H9 (cell line): ENCODE measurements around the gene NAB2. TPM values are rescaled to one million over a fixed set of nuclear protein-coding genes. Genes with fewer than 3 reads are reported as not detected.

Source experiments
- DNase-seq: peaks from one replicate; pipeline ENCODE4 v3.0.0-alpha.2; 2017
- H2AFZ ChIP-seq: one replicate; pipeline ENCODE4 v1.6.1; 2013; ENCODE audit warnings: mild to moderate bottlenecking, low read length, control low read depth, moderate library complexity
- H2AK5ac ChIP-seq: 2 replicates; pipeline ENCODE4 v1.6.1; 2013; ENCODE audit warnings: low read length, control low read depth, mixed read lengths; ENCODE audit not compliant: insufficient read length
- H2BK120ac ChIP-seq: one replicate; pipeline ENCODE4 v1.6.1; 2013; ENCODE audit warnings: low read depth, mild to moderate bottlenecking, low read length, control low read depth, inconsistent platforms; ENCODE audit not compliant: poor library complexity, severe bottlenecking
- H2BK12ac ChIP-seq: 2 replicates; pipeline ENCODE4 v1.6.1; 2013; ENCODE audit warnings: low read length, control low read depth, mixed read lengths, low read depth; ENCODE audit not compliant: insufficient read length
- H2BK15ac ChIP-seq: 2 replicates; pipeline ENCODE4 v1.6.1; 2013; ENCODE audit warnings: low read depth, low read length, control low read depth
- H2BK20ac ChIP-seq: one replicate; pipeline ENCODE4 v1.6.1; 2013; ENCODE audit warnings: low read depth, mild to moderate bottlenecking, low read length, control low read depth, inconsistent platforms; ENCODE audit not compliant: poor library complexity, severe bottlenecking
- H2BK5ac ChIP-seq: 2 replicates; pipeline ENCODE4 v1.6.1; 2013; ENCODE audit warnings: low read length, control low read depth, mixed read lengths; ENCODE audit not compliant: insufficient read length
- H3K14ac ChIP-seq: 2 replicates; pipeline ENCODE4 v1.6.1; 2013; ENCODE audit warnings: low read length, control low read depth; ENCODE audit not compliant: insufficient read depth
- H3K18ac ChIP-seq: 2 replicates; pipeline ENCODE4 v1.6.1; 2013; ENCODE audit warnings: low read depth, mild to moderate bottlenecking, mixed read lengths, low read length, control low read depth; ENCODE audit not compliant: insufficient read length
- H3K23ac ChIP-seq: 2 replicates; pipeline ENCODE4 v1.6.1; 2013; ENCODE audit warnings: low read length, control low read depth, mixed read lengths, low read depth; ENCODE audit not compliant: insufficient read length
- H3K23me2 ChIP-seq: 2 replicates; pipeline ENCODE4 v1.6.1; 2013; ENCODE audit warnings: low read depth, mild to moderate bottlenecking, mixed read lengths, low read length, control low read depth; ENCODE audit not compliant: insufficient read length, poor library complexity, severe bottlenecking
- H3K27ac ChIP-seq: 2 replicates; pipeline ENCODE4 v1.5.1; 2013; ENCODE audit warnings: low read length, control low read depth, mixed read lengths, low read depth; ENCODE audit not compliant: insufficient read length
- H3K27me3 ChIP-seq: 2 replicates; pipeline ENCODE4 v1.6.1; 2013; ENCODE audit warnings: low read length, control low read depth, inconsistent platforms; ENCODE audit not compliant: insufficient read depth
- H3K4ac ChIP-seq: 2 replicates; pipeline ENCODE4 v1.6.1; 2013; ENCODE audit warnings: low read depth, mild to moderate bottlenecking, control low read depth, inconsistent platforms, low read length, moderate library complexity
- H3K4me1 ChIP-seq: 2 replicates; pipeline ENCODE4 v1.6.1; 2013; ENCODE audit warnings: low read length, control low read depth, inconsistent platforms; ENCODE audit not compliant: insufficient read depth
- H3K4me2 ChIP-seq: 2 replicates; pipeline ENCODE4 v1.6.1; 2013; ENCODE audit warnings: low read length, control low read depth, mixed read lengths; ENCODE audit not compliant: insufficient read length, insufficient read depth
- H3K56ac ChIP-seq: 2 replicates; pipeline ENCODE4 v1.6.1; 2013; ENCODE audit warnings: low read depth, mild to moderate bottlenecking, mixed read lengths, low read length, control low read depth; ENCODE audit not compliant: insufficient read length
- H3K79me1 ChIP-seq: 2 replicates; pipeline ENCODE4 v1.6.1; 2013; ENCODE audit warnings: low read depth, mild to moderate bottlenecking, moderate library complexity, low read length, control low read depth, inconsistent platforms; ENCODE audit not compliant: insufficient read depth, poor library complexity, severe bottlenecking
- H3K79me2 ChIP-seq: 2 replicates; pipeline ENCODE4 v1.6.1; 2013; ENCODE audit warnings: low read length, control low read depth, inconsistent platforms; ENCODE audit not compliant: insufficient read depth
- H3K9ac ChIP-seq: 2 replicates; pipeline ENCODE4 v1.6.1; 2013; ENCODE audit warnings: low read length, control low read depth, mixed read lengths; ENCODE audit not compliant: insufficient read length; ENCODE audit errors: extremely low read depth
- H3K9me3 ChIP-seq: one replicate; pipeline ENCODE4 v1.6.1; 2013; ENCODE audit warnings: low read depth, low read length, inconsistent platforms; ENCODE audit not compliant: control insufficient read depth
- H3T11ph ChIP-seq: one replicate; pipeline ENCODE4 v1.6.1; 2013; ENCODE audit warnings: mild to moderate bottlenecking, low read length, control low read depth, inconsistent platforms
- H4K20me1 ChIP-seq: one replicate; pipeline ENCODE4 v1.6.1; 2013; ENCODE audit not compliant: control insufficient read depth, insufficient read length, insufficient read depth
- H4K5ac ChIP-seq: 2 replicates; pipeline ENCODE4 v1.6.1; 2013; ENCODE audit warnings: low read depth, mild to moderate bottlenecking, mixed read lengths, low read length, control low read depth; ENCODE audit not compliant: insufficient read length
- H4K8ac ChIP-seq: replicated peaks from 2 replicates; pipeline ENCODE4 v1.6.1; 2013; ENCODE audit warnings: low read length, control low read depth, mixed read lengths, low read depth; ENCODE audit not compliant: insufficient read length
- H4K91ac ChIP-seq: 2 replicates; pipeline ENCODE4 v1.6.1; 2013; ENCODE audit warnings: low read depth, mild to moderate bottlenecking, moderate library complexity, mixed read lengths, low read length, control low read depth; ENCODE audit not compliant: insufficient read length
- H3K27ac Mint-ChIP-seq, 3 experiments: 2 replicates in 2 of 3; 3 replicates in 1 of 3; pipeline ENCODE4 v1.8.0; 2020 to 2021; ENCODE audit warnings: mixed read lengths in 3 of 3, mild to moderate bottlenecking in 1 of 3, moderate library complexity in 1 of 3
- H3K27me3 Mint-ChIP-seq: 2 replicates; pipeline ENCODE4 v1.8.0; 2021; ENCODE audit warnings: low read depth, mild to moderate bottlenecking, moderate library complexity, mixed read lengths
- H3K36me3 Mint-ChIP-seq, 3 experiments: 2 replicates in 2 of 3; 3 replicates in 1 of 3; pipeline ENCODE4 v1.8.0; 2020 to 2021; ENCODE audit warnings: low read depth in 3 of 3, mixed read lengths in 3 of 3; ENCODE audit not compliant: insufficient read depth in 1 of 3
- H3K4me1 Mint-ChIP-seq, 2 experiments: 2 replicates each; pipeline ENCODE4 v1.8.0; 2020; ENCODE audit warnings: mixed read lengths in 2 of 2
- H3K4me3 Mint-ChIP-seq, 2 experiments: 2 replicates in 1 of 2; 3 replicates in 1 of 2; pipeline ENCODE4 v1.8.0; 2020 to 2021; ENCODE audit warnings: mild to moderate bottlenecking in 2 of 2, mixed read lengths in 2 of 2, moderate library complexity in 1 of 2
- H3K9me3 Mint-ChIP-seq, 2 experiments: 2 replicates in 1 of 2; 3 replicates in 1 of 2; pipeline ENCODE4 v1.8.0; 2020; ENCODE audit warnings: mild to moderate bottlenecking in 2 of 2, mixed read lengths in 2 of 2, moderate library complexity in 1 of 2
- CTCF ChIP-seq: fragments of 200-600 bp; sonication (generic); conservative IDR thresholded peaks from 3 replicates; pipeline ENCODE4 v1.8.0; 2021; ENCODE audit warnings: antibody characterized with exemption, mild to moderate bottlenecking
- WGBS: extraction: QIAGEN DNeasy Blood & Tissue Kit; methylation state at CpG from one replicate; pipeline ENCODE4 v1.1.7; 2013; ENCODE audit warnings: missing lambda C conversion rate, low lambda C conversion rate, mixed read lengths; ENCODE audit not compliant: insufficient read length; ENCODE audit errors: extremely low coverage; 5-methylcytosine and 5-hydroxymethylcytosine counted together
- total RNA-seq: library from RNA; stranded (reverse); gene quantifications from 2 replicates; pipeline ENCODE4 v1.2.1, GENCODE V29; 2021

The NAB2 gene
- total RNA-seq, 1 experiment from 2014 or later = 67.8 TPM

GRCh38 chr12:57106021-57106708 lies 17.3 kb downstream of the NAB2 start:
- TF ChIP-seq CTCF = no peak
- DNase-seq = no peak
- Histone ChIP-seq H3K4ac (no peak overlapping the region), H4K20me1 (no peaks in the 10 kb centered on the region), H3K23me2 (peaks cover 8% of the 10 kb centered on the region), H3K9ac (no peak overlapping the region), H3K4me1 (no peaks in the 10 kb centered on the region; the same call in 1 of the 2 replicates), H2BK5ac (no peak overlapping the region), H3K79me1 (no peaks in the 10 kb centered on the region), H4K8ac (no peak overlapping the region), H3K9me3 (no peaks in the 10 kb centered on the region), H3K23ac (no peak overlapping the region), H3K4me2 (no peak overlapping the region), H3K79me2 (no peaks in the 10 kb centered on the region), H2BK12ac (no peak overlapping the region), H3K18ac (no peak overlapping the region), H2BK15ac (no peak overlapping the region), H4K5ac (no peak overlapping the region), H2AK5ac (no peak overlapping the region), H3K27ac (no peak overlapping the region), H2BK120ac (no peak overlapping the region), H3T11ph (no peak overlapping the region), H4K91ac (no peak overlapping the region), H3K56ac (no peak overlapping the region), H3K14ac (no peak overlapping the region), H3K27me3 (no peaks in the 10 kb centered on the region), H2AFZ (no peak overlapping the region), H2BK20ac (no peak overlapping the region)
- H3K9me3 Mint-ChIP-seq = no peaks in the 10 kb centered on the region
- H3K27me3 Mint-ChIP-seq = no peaks in the 10 kb centered on the region
- no CpG with 5 or more reads among the region's 9 CpGs for WGBS
- H3K4me3 Mint-ChIP-seq = no peak overlapping the region
- H3K4me1 Mint-ChIP-seq = peaks cover 15 to 30% of the 10 kb centered on the region in 2 experiments
- H3K27ac Mint-ChIP-seq = peak overlapping the region in 1 of 3 experiments; percentile 24; a peak in 1 of 7 replicates
- H3K36me3 Mint-ChIP-seq = peaks cover 2 to 46% (median 33%) of the 10 kb centered on the region in 3 experiments
